Measurements from ENCODE around the gene TRIM68. TPM values are rescaled to one million over a fixed set of nuclear protein-coding genes. Genes with fewer than 3 reads are reported as not detected.
A peak's percentile ranks its signal among the peaks of the same experiment; 100 is the strongest.

Gene TRIM68
- total and polyA plus RNA-seq, 2 experiments from 2014 or later: 5.9 to 16.1 TPM

GRCh38 chr11:4636962-4637661 is 29.1 kb upstream of the TRIM68 start, which contains the start of gene OR51D1:
Gene OR51D1 (plus strand): TSS chr11:4637477. CDS start chr11:4639791, 2,314 bp downstream.
- Histone ChIP-seq H3K9me3 (ENCODE audit: low read depth) (no peaks in the 10 kb centered on the region), H3K79me2 (no peaks in the 10 kb centered on the region), H3K27me3 (no peaks in the 10 kb centered on the region), H3K36me3 (replicated peaks; ENCODE audit: insufficient read depth, low read depth) (no peaks in the 10 kb centered on the region), H4K20me1 (ENCODE audit: insufficient read depth, poor library complexity, severe bottlenecking) (no peaks in the 10 kb centered on the region), H3K4me2 (peak within 1 kb of the TSS; percentile 89), H3K9me2 (replicated peaks; ENCODE audit: insufficient read depth) (no peaks in the 10 kb centered on the region), H3K27ac (no peak within 1 kb of the TSS), H2AFZ (peak within 1 kb of the TSS; percentile 70), H3K4me3 (no peak within 1 kb of the TSS), H3K4me1 (ENCODE audit: insufficient read depth) (no peaks in the 10 kb centered on the region)
- peak; percentile 83 for DNase-seq (ENCODE audit: low spot score)
- WGBS (ENCODE audit: low lambda C conversion rate, missing lambda C conversion rate): 33% methylated on average over 21 of the region's 21 CpGs
- TF ChIP-seq CTCF (IDR thresholded peaks at IDR 0.05; ENCODE audit: poor library complexity): peak; percentile 90
- TF ChIP-seq EZH2 (IDR thresholded peaks at IDR 0.05; ENCODE audit: borderline replicate concordance): no peak

- no peak overlapping the region for H2AFZ ChIP-seq
- no peaks in the 10 kb centered on the region for H3K9me2 ChIP-seq (replicated peaks; ENCODE audit: insufficient read depth)
- no peaks in the 10 kb centered on the region for H3K36me3 ChIP-seq (replicated peaks; ENCODE audit: insufficient read depth, low read depth)
- no peak for TF ChIP-seq CTCF (IDR thresholded peaks at IDR 0.05; ENCODE audit: poor library complexity)
- no peak for TF ChIP-seq EZH2 (IDR thresholded peaks at IDR 0.05; ENCODE audit: borderline replicate concordance)
- no peak for TF ChIP-seq EZH2phosphoT487 (IDR thresholded peaks at IDR 0.05; ENCODE audit: low read depth, severe bottlenecking, unreplicated experiment)
- no peak overlapping the region for H3K4me2 ChIP-seq
- H3K9me3 ChIP-seq (ENCODE audit: low read depth): no peaks in the 10 kb centered on the region
- no peak overlapping the region for H3K27ac ChIP-seq
- H3K27me3 ChIP-seq: no peaks in the 10 kb centered on the region
- no peaks in the 10 kb centered on the region for H3K4me1 ChIP-seq (ENCODE audit: insufficient read depth)
- no peaks in the 10 kb centered on the region for H4K20me1 ChIP-seq (ENCODE audit: insufficient read depth, poor library complexity, severe bottlenecking)
- H3K79me2 ChIP-seq: no peaks in the 10 kb centered on the region
- 72% methylated on average over 2 of the region's 2 CpGs for WGBS (ENCODE audit: low lambda C conversion rate, missing lambda C conversion rate)
- H3K4me3 ChIP-seq: no peak overlapping the region
- DNase-seq (ENCODE audit: low spot score): no peak
These were observed 28.1 kb upstream of the TRIM68 start for GRCh38 chr11:4636136-4636535.

- Histone ChIP-seq H3K9me2 (replicated peaks; ENCODE audit: insufficient read depth) (no peaks in the 10 kb centered on the region), H3K4me1 (ENCODE audit: insufficient read depth) (no peaks in the 10 kb centered on the region), H3K4me3 (no peak overlapping the region), H3K4me2 (no peak overlapping the region), H3K27me3 (no peaks in the 10 kb centered on the region), H4K20me1 (ENCODE audit: insufficient read depth, poor library complexity, severe bottlenecking) (no peaks in the 10 kb centered on the region), H2AFZ (no peak overlapping the region), H3K36me3 (replicated peaks; ENCODE audit: insufficient read depth, low read depth) (no peaks in the 10 kb centered on the region), H3K79me2 (no peaks in the 10 kb centered on the region), H3K27ac (no peak overlapping the region), H3K9me3 (ENCODE audit: low read depth) (no peaks in the 10 kb centered on the region)
- DNase-seq (ENCODE audit: low spot score): peak; percentile 92
- peak; percentile 73 for TF ChIP-seq CTCF (IDR thresholded peaks at IDR 0.05; ENCODE audit: poor library complexity)
- no peak for TF ChIP-seq EZH2 (IDR thresholded peaks at IDR 0.05; ENCODE audit: borderline replicate concordance)
- WGBS (ENCODE audit: low lambda C conversion rate, missing lambda C conversion rate): 39% methylated on average over 15 of the region's 15 CpGs
These were observed 18.4 kb upstream of the TRIM68 start for GRCh38 chr11:4626207-4627099.

Data from hepatocyte (in vitro differentiated cells).